H9 (cell line): Measurements from ENCODE around the gene ERN1. TPM values are rescaled to one million over a fixed set of nuclear protein-coding genes. Genes with fewer than 3 reads are reported as not detected.

Experiments
- DNase-seq: peaks from one replicate; pipeline ENCODE4 v3.0.0-alpha.2; 2017
- H2AFZ ChIP-seq: one replicate; pipeline ENCODE4 v1.6.1; 2013; ENCODE audit warnings: mild to moderate bottlenecking, low read length, control low read depth, moderate library complexity
- H2AK5ac ChIP-seq: 2 replicates; pipeline ENCODE4 v1.6.1; 2013; ENCODE audit warnings: low read length, control low read depth, mixed read lengths; ENCODE audit not compliant: insufficient read length
- H2BK120ac ChIP-seq: one replicate; pipeline ENCODE4 v1.6.1; 2013; ENCODE audit warnings: low read depth, mild to moderate bottlenecking, low read length, control low read depth, inconsistent platforms; ENCODE audit not compliant: poor library complexity, severe bottlenecking
- H2BK12ac ChIP-seq: 2 replicates; pipeline ENCODE4 v1.6.1; 2013; ENCODE audit warnings: low read length, control low read depth, mixed read lengths, low read depth; ENCODE audit not compliant: insufficient read length
- H2BK15ac ChIP-seq: 2 replicates; pipeline ENCODE4 v1.6.1; 2013; ENCODE audit warnings: low read depth, low read length, control low read depth
- H2BK20ac ChIP-seq: one replicate; pipeline ENCODE4 v1.6.1; 2013; ENCODE audit warnings: low read depth, mild to moderate bottlenecking, low read length, control low read depth, inconsistent platforms; ENCODE audit not compliant: poor library complexity, severe bottlenecking
- H2BK5ac ChIP-seq: 2 replicates; pipeline ENCODE4 v1.6.1; 2013; ENCODE audit warnings: low read length, control low read depth, mixed read lengths; ENCODE audit not compliant: insufficient read length
- H3K14ac ChIP-seq: 2 replicates; pipeline ENCODE4 v1.6.1; 2013; ENCODE audit warnings: low read length, control low read depth; ENCODE audit not compliant: insufficient read depth
- H3K18ac ChIP-seq: 2 replicates; pipeline ENCODE4 v1.6.1; 2013; ENCODE audit warnings: low read depth, mild to moderate bottlenecking, mixed read lengths, low read length, control low read depth; ENCODE audit not compliant: insufficient read length
- H3K23ac ChIP-seq: 2 replicates; pipeline ENCODE4 v1.6.1; 2013; ENCODE audit warnings: low read length, control low read depth, mixed read lengths, low read depth; ENCODE audit not compliant: insufficient read length
- H3K23me2 ChIP-seq: 2 replicates; pipeline ENCODE4 v1.6.1; 2013; ENCODE audit warnings: low read depth, mild to moderate bottlenecking, mixed read lengths, low read length, control low read depth; ENCODE audit not compliant: insufficient read length, poor library complexity, severe bottlenecking
- H3K27ac ChIP-seq: 2 replicates; pipeline ENCODE4 v1.5.1; 2013; ENCODE audit warnings: low read length, control low read depth, mixed read lengths, low read depth; ENCODE audit not compliant: insufficient read length
- H3K27me3 ChIP-seq: 2 replicates; pipeline ENCODE4 v1.6.1; 2013; ENCODE audit warnings: low read length, control low read depth, inconsistent platforms; ENCODE audit not compliant: insufficient read depth
- H3K4ac ChIP-seq: 2 replicates; pipeline ENCODE4 v1.6.1; 2013; ENCODE audit warnings: low read depth, mild to moderate bottlenecking, control low read depth, inconsistent platforms, low read length, moderate library complexity
- H3K4me1 ChIP-seq: 2 replicates; pipeline ENCODE4 v1.6.1; 2013; ENCODE audit warnings: low read length, control low read depth, inconsistent platforms; ENCODE audit not compliant: insufficient read depth
- H3K4me2 ChIP-seq: 2 replicates; pipeline ENCODE4 v1.6.1; 2013; ENCODE audit warnings: low read length, control low read depth, mixed read lengths; ENCODE audit not compliant: insufficient read length, insufficient read depth
- H3K56ac ChIP-seq: 2 replicates; pipeline ENCODE4 v1.6.1; 2013; ENCODE audit warnings: low read depth, mild to moderate bottlenecking, mixed read lengths, low read length, control low read depth; ENCODE audit not compliant: insufficient read length
- H3K79me1 ChIP-seq: 2 replicates; pipeline ENCODE4 v1.6.1; 2013; ENCODE audit warnings: low read depth, mild to moderate bottlenecking, moderate library complexity, low read length, control low read depth, inconsistent platforms; ENCODE audit not compliant: insufficient read depth, poor library complexity, severe bottlenecking
- H3K79me2 ChIP-seq: 2 replicates; pipeline ENCODE4 v1.6.1; 2013; ENCODE audit warnings: low read length, control low read depth, inconsistent platforms; ENCODE audit not compliant: insufficient read depth
- H3K9ac ChIP-seq: 2 replicates; pipeline ENCODE4 v1.6.1; 2013; ENCODE audit warnings: low read length, control low read depth, mixed read lengths; ENCODE audit not compliant: insufficient read length; ENCODE audit errors: extremely low read depth
- H3K9me3 ChIP-seq: one replicate; pipeline ENCODE4 v1.6.1; 2013; ENCODE audit warnings: low read depth, low read length, inconsistent platforms; ENCODE audit not compliant: control insufficient read depth
- H3T11ph ChIP-seq: one replicate; pipeline ENCODE4 v1.6.1; 2013; ENCODE audit warnings: mild to moderate bottlenecking, low read length, control low read depth, inconsistent platforms
- H4K20me1 ChIP-seq: one replicate; pipeline ENCODE4 v1.6.1; 2013; ENCODE audit not compliant: control insufficient read depth, insufficient read length, insufficient read depth
- H4K5ac ChIP-seq: 2 replicates; pipeline ENCODE4 v1.6.1; 2013; ENCODE audit warnings: low read depth, mild to moderate bottlenecking, mixed read lengths, low read length, control low read depth; ENCODE audit not compliant: insufficient read length
- H4K8ac ChIP-seq: replicated peaks from 2 replicates; pipeline ENCODE4 v1.6.1; 2013; ENCODE audit warnings: low read length, control low read depth, mixed read lengths, low read depth; ENCODE audit not compliant: insufficient read length
- H4K91ac ChIP-seq: 2 replicates; pipeline ENCODE4 v1.6.1; 2013; ENCODE audit warnings: low read depth, mild to moderate bottlenecking, moderate library complexity, mixed read lengths, low read length, control low read depth; ENCODE audit not compliant: insufficient read length
- H3K27ac Mint-ChIP-seq, 3 experiments: 2 replicates in 2 of 3; 3 replicates in 1 of 3; pipeline ENCODE4 v1.8.0; 2020 to 2021; ENCODE audit warnings: mixed read lengths in 3 of 3, mild to moderate bottlenecking in 1 of 3, moderate library complexity in 1 of 3
- H3K27me3 Mint-ChIP-seq: 2 replicates; pipeline ENCODE4 v1.8.0; 2021; ENCODE audit warnings: low read depth, mild to moderate bottlenecking, moderate library complexity, mixed read lengths
- H3K36me3 Mint-ChIP-seq, 3 experiments: 2 replicates in 2 of 3; 3 replicates in 1 of 3; pipeline ENCODE4 v1.8.0; 2020 to 2021; ENCODE audit warnings: low read depth in 3 of 3, mixed read lengths in 3 of 3; ENCODE audit not compliant: insufficient read depth in 1 of 3
- H3K4me1 Mint-ChIP-seq, 2 experiments: 2 replicates each; pipeline ENCODE4 v1.8.0; 2020; ENCODE audit warnings: mixed read lengths in 2 of 2
- H3K4me3 Mint-ChIP-seq, 2 experiments: 2 replicates in 1 of 2; 3 replicates in 1 of 2; pipeline ENCODE4 v1.8.0; 2020 to 2021; ENCODE audit warnings: mild to moderate bottlenecking in 2 of 2, mixed read lengths in 2 of 2, moderate library complexity in 1 of 2
- H3K9me3 Mint-ChIP-seq, 2 experiments: 2 replicates in 1 of 2; 3 replicates in 1 of 2; pipeline ENCODE4 v1.8.0; 2020; ENCODE audit warnings: mild to moderate bottlenecking in 2 of 2, mixed read lengths in 2 of 2, moderate library complexity in 1 of 2
- WGBS: extraction: QIAGEN DNeasy Blood & Tissue Kit; methylation state at CpG from one replicate; pipeline ENCODE4 v1.1.7; 2013; ENCODE audit warnings: missing lambda C conversion rate, low lambda C conversion rate, mixed read lengths; ENCODE audit not compliant: insufficient read length; ENCODE audit errors: extremely low coverage; 5-methylcytosine and 5-hydroxymethylcytosine counted together
- total RNA-seq: library from RNA; stranded (reverse); gene quantifications from 2 replicates; pipeline ENCODE4 v1.2.1, GENCODE V29; 2021
- TF ChIP-seq, protein P1 (sequence below): fragments of 200-600 bp; sonication (generic); conservative IDR thresholded peaks from 3 replicates; pipeline ENCODE4 v1.8.0; 2021; ENCODE audit warnings: antibody characterized with exemption, mild to moderate bottlenecking

ERN1 gene
- total RNA-seq, 1 experiment from 2014 or later, result 5.0 TPM

DNA sequence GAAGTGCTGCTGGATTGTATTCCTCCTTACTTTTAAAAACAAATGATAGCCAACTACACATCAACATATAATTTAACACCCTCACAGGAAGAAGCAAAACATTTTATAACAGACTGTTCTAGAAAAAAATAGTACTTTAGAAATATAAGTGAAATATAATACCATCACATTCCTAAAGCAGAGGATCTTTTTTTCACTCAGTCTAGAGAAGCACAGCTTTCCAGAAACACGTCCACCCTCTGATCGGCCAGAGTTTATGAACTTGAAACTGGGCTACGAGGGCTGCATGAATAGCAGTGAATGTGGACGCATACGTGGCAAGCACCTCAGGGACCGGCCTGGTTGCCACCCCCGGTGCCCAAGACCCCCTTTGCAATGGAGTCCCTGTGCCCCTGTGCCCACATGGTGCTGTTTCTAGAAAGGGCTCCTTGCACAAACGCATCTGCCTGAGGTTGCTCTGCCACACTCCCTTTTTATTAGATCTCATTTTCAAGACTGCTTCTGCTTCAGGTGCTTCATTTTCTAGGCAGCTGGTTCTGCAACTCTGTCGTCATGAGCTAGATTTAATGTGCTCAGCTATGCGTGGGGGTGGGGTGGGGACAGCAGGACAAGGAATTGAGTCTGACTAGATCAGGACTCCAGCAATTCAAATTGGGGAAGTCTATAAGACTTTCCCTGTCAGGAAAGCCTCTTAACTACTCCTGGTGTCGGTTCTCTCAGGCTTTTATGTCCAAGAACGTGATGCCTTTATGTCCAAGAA is 29.1 kb upstream of the ERN1 start:
- Histone ChIP-seq H2AFZ (no peak overlapping the region), H4K5ac (no peak overlapping the region), H2AK5ac (no peak overlapping the region), H2BK12ac (no peak overlapping the region), H3K27ac (no peak overlapping the region), H3K79me2 (no peaks in the 10 kb centered on the region), H3K4ac (no peak overlapping the region), H3T11ph (no peak overlapping the region), H2BK15ac (no peak overlapping the region), H3K23me2 (no peaks in the 10 kb centered on the region), H4K8ac (no peak overlapping the region), H2BK120ac (no peak overlapping the region), H3K14ac (no peak overlapping the region), H2BK20ac (no peak overlapping the region), H3K56ac (no peak overlapping the region), H3K79me1 (no peaks in the 10 kb centered on the region), H3K18ac (no peak overlapping the region), H3K23ac (no peak overlapping the region), H2BK5ac (no peak overlapping the region), H4K91ac (no peak overlapping the region), H3K4me1 (peaks cover 3% of the 10 kb centered on the region), H3K9me3 (no peaks in the 10 kb centered on the region), H3K9ac (no peak overlapping the region), H4K20me1 (no peaks in the 10 kb centered on the region), H3K27me3 (no peaks in the 10 kb centered on the region), H3K4me2 (no peak overlapping the region)
- no CpG with 5 or more reads among the region's 12 CpGs for WGBS
- Mint-ChIP-seq H3K27me3 (no peaks in the 10 kb centered on the region), H3K4me1 (peaks cover 26% of the 10 kb centered on the region in 2 experiments), H3K4me3 (no peak overlapping the region; a peak in 1 of 5 replicates), H3K36me3 (no peaks in the 10 kb centered on the region; a peak in 1 of 7 replicates), H3K9me3 (no peaks in the 10 kb centered on the region), H3K27ac (peak overlapping the region in 2 of 3 experiments; percentile 39 to 53; a peak in 1 of 7 replicates)
- DNase-seq, result no peak
- TF ChIP-seq, protein P1, sequence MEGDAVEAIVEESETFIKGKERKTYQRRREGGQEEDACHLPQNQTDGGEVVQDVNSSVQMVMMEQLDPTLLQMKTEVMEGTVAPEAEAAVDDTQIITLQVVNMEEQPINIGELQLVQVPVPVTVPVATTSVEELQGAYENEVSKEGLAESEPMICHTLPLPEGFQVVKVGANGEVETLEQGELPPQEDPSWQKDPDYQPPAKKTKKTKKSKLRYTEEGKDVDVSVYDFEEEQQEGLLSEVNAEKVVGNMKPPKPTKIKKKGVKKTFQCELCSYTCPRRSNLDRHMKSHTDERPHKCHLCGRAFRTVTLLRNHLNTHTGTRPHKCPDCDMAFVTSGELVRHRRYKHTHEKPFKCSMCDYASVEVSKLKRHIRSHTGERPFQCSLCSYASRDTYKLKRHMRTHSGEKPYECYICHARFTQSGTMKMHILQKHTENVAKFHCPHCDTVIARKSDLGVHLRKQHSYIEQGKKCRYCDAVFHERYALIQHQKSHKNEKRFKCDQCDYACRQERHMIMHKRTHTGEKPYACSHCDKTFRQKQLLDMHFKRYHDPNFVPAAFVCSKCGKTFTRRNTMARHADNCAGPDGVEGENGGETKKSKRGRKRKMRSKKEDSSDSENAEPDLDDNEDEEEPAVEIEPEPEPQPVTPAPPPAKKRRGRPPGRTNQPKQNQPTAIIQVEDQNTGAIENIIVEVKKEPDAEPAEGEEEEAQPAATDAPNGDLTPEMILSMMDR, result no peak
